Activated T-cell treated with anti-CD3 and anti-CD28 coated beads, Interleukin-2, amount 50 U/mL, for 1 hour (primary cell): ENCODE data around the gene NHS.

Experiments
- DNase-seq: peaks from one replicate; pipeline ENCODE4 v3.0.0-alpha.2; 2020

Gene NHS

GRCh38 chrX:17456526-17456925 is 81.5 kb downstream of the NHS start:
- no peak for DNase-seq

- DNase-seq, result no peak
Measured at GRCh38 chrX:17459008-17459611, 84.1 kb downstream of the NHS start.

- DNase-seq, result no peak
Measured at GRCh38 chrX:17459661-17460060, 84.7 kb downstream of the NHS start.

- DNase-seq, result no peak
Measured at GRCh38 chrX:17462881-17463280, 87.9 kb downstream of the NHS start.

GRCh38 chrX:17464194-17464593 is 89.2 kb downstream of the NHS start:
- DNase-seq, result no peak

GRCh38 chrX:17465201-17465600 is 90.2 kb downstream of the NHS start:
- DNase-seq, result no peak

GRCh38 chrX:17465802-17466201 is 90.8 kb downstream of the NHS start:
- no peak for DNase-seq

GRCh38 chrX:17470136-17470535 is 95.1 kb downstream of the NHS start:
- no peak for DNase-seq

- no peak for DNase-seq
Measured at GRCh38 chrX:17471121-17471520, 96.1 kb downstream of the NHS start.

- DNase-seq, result no peak
Measured at GRCh38 chrX:17471861-17472260, 96.9 kb downstream of the NHS start.

- no peak for DNase-seq
Measured at GRCh38 chrX:17472424-17472823, 97.4 kb downstream of the NHS start.

- no peak for DNase-seq
Measured at GRCh38 chrX:17473021-17473420, 98.0 kb downstream of the NHS start.

GRCh38 chrX:17474892-17475291 is 99.9 kb downstream of the NHS start:
- DNase-seq, result no peak

- DNase-seq, result no peak
Measured at GRCh38 chrX:17475449-17476217, 100.6 kb downstream of the NHS start.

- no peak for DNase-seq
Measured at GRCh38 chrX:17476411-17476810, 101.4 kb downstream of the NHS start.

GRCh38 chrX:17481086-17481485 is 106.1 kb downstream of the NHS start:
- DNase-seq, result no peak

GRCh38 chrX:17484592-17484991 is 109.6 kb downstream of the NHS start:
- no peak for DNase-seq

GRCh38 chrX:17485391-17485790 is 110.4 kb downstream of the NHS start:
- no peak for DNase-seq

- no peak for DNase-seq
Measured at GRCh38 chrX:17488036-17488435, 113.0 kb downstream of the NHS start.

- no peak for DNase-seq
Measured at GRCh38 chrX:17494216-17494615, 119.2 kb downstream of the NHS start.

- DNase-seq, result no peak
Measured at GRCh38 chrX:17495052-17495451, 120.1 kb downstream of the NHS start.

- no peak for DNase-seq
Measured at GRCh38 chrX:17496407-17496806, 121.4 kb downstream of the NHS start.

- DNase-seq, result no peak
Measured at GRCh38 chrX:17497193-17497592, 122.2 kb downstream of the NHS start.

- no peak for DNase-seq
Measured at GRCh38 chrX:17499512-17499911, 124.5 kb downstream of the NHS start.

GRCh38 chrX:17500145-17500579 is 125.2 kb downstream of the NHS start:
- no peak for DNase-seq
